ENCODE data around the gene CPPED1.
"Not testable (repeated sequence)": the region's sequence is repeated elsewhere in the genome, so short reads cannot be mapped to it uniquely, and the experiment has no call there.

CPPED1 gene

DNA sequence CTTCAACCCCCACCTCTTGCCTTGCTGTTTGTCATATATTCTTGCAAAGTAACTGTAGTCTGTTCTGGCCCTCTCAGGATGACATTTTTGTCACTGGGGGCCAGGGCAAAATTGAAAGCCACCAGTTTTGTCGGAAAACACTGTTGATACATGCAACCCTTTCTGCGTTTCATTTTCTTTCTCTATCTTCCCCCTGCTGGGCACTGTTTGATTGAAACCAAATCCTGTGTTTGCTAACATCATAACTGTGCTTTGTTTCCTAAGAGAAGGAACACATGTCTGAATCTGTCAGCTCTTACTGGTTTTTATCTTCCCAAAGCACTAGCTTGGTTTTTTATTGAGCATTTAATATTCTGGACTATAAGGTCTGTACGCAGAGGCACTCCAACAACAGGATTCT is 11.7 kb upstream of the CPPED1 start:
- no peak overlapping the region for H3K4me3 ChIP-seq
- H3K36me3 ChIP-seq (replicated peaks): no peaks in the 10 kb centered on the region
- in situ Hi-C loops (cut with MboI; ENCODE audit: low sequenced_read_pairs): no loop called here
- no peaks in the 10 kb centered on the region for H3K27me3 ChIP-seq (ENCODE audit: low read depth)
- no peaks in the 10 kb centered on the region for H3K9me3 ChIP-seq
- H3K4me1 ChIP-seq: no peaks in the 10 kb centered on the region
- no peak for DNase-seq (ENCODE audit: low spot score in 2 of 2)

DNA sequence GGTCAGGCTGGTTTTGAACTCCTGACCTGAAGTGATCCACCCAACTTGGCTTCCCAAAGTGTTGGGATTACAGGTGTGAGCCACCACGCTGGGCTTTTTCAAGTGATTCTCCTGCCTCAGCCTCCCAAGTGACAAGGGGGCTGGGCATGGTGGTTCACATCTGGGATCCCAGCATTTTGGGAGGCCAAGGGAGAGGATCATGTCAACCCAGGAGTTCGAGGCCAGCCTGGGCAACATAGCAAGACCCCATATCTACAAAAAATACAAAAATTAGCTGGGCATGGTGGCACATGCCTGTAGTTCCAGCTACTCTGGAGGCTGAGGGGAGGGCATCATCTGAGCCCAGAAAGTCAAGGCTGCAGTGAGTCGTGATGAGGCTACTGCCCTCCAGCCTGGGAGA is 10.0 kb upstream of the CPPED1 start:
- H3K4me1 ChIP-seq; in situ Hi-C loops (cut with MboI; ENCODE audit: low sequenced_read_pairs); H3K36me3 ChIP-seq (replicated peaks); DNase-seq (ENCODE audit: low spot score in 2 of 2); H3K4me3 ChIP-seq; H3K27me3 ChIP-seq (ENCODE audit: low read depth); H3K9me3 ChIP-seq: not testable (repeated sequence)

DNA sequence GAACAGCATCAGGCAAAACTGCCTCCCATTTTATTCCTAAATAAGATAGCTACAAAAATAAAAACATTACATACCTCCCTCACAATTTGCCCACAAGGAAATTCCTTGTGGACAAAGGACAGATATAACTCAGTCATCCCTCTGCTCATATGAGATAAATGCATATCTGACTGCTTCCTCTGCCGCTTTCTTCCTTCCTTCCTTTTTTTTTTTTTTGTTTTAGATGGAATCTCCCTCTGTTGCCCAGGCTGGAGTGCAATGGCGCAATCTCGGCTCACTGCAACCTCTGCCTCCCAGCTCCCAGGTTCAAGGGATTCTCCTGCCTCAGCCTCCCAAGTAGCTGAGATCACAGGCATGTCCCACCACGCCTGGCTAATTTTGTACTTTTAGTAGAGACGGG is 9.6 kb upstream of the CPPED1 start:
- H3K9me3 ChIP-seq; H3K4me1 ChIP-seq; H3K36me3 ChIP-seq (replicated peaks); in situ Hi-C loops (cut with MboI; ENCODE audit: low sequenced_read_pairs); H3K4me3 ChIP-seq; DNase-seq (ENCODE audit: low spot score in 2 of 2); H3K27me3 ChIP-seq (ENCODE audit: low read depth): not testable (repeated sequence)

DNA sequence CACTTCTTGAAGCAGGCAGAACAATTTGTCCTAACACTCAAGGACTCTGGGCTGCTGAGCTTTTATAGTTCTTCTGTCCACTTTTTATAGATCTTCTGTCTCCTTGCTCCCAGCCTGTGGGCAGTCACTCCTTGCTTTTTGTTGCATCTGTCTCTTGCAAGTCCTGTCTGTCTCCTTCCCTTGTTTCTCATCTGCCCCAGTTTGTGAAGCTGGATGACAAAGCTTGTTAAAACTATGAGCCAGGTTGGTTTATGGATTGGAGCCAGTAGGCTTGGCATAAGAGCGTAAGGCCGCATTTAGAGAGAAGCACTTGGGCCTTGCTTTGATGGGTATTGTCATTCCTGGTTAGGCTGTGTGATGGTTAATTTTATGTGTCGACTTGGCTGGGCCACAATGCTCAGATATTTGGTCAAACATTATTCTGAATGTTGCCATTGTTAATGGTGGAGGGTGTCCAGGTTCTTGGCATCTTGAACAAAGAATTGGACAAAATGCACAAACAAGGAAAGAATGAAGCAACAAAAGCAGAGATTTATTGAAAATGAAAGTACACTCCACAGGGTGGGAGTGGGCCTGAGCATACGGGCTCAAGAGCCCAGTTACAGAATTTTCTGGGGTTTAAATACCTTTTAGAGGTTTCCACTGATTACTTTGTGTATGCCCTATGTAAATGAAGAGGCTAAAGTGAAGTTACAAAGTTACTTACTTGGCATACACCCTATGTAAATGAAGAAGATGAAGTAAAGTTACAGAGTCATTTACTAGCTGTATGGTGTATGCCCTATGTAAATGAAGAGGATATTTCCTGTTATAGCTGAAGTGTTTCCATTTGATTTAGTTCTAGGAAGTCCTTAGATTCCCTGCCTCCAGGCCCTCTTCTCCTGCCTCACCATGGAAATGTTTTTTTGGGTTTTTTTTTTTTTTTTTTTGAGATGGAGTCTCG is 8.0 kb upstream of the CPPED1 start:
- in situ Hi-C loops (cut with MboI; ENCODE audit: low sequenced_read_pairs): no loop called here
- H3K27me3 ChIP-seq (ENCODE audit: low read depth): no peaks in the 10 kb centered on the region
- DNase-seq (ENCODE audit: low spot score in 2 of 2): no peak
- no peaks in the 10 kb centered on the region for H3K4me1 ChIP-seq
- no peak overlapping the region for H3K4me3 ChIP-seq
- H3K9me3 ChIP-seq: no peaks in the 10 kb centered on the region
- H3K36me3 ChIP-seq (replicated peaks): no peaks in the 10 kb centered on the region

DNA sequence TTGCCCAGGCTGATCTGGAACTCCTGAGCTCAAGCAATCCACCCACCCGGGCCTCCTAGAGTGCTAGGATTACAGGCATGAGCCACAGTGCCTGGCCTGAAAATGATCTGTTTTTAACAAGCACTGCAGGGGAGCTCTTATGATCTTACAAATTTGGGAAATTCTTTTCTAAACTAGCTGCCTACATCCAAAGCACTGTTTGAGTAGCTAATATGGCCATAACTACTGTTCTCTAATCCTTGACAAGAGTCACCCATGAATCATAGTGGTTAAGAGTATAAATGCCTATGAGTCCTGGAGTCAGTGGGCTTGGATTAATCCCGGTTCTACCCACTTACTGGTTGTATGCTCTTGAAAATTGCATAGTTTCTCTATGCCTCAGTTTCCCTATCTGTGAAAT is 1.4 kb upstream of the CPPED1 start:
- no peaks in the 10 kb centered on the region for H3K9me3 ChIP-seq
- H3K4me3 ChIP-seq: no peak overlapping the region
- no peak for DNase-seq (ENCODE audit: low spot score in 2 of 2)
- H3K27me3 ChIP-seq (ENCODE audit: low read depth): no peaks in the 10 kb centered on the region
- no peaks in the 10 kb centered on the region for H3K36me3 ChIP-seq (replicated peaks)
- in situ Hi-C loops (cut with MboI; ENCODE audit: low sequenced_read_pairs): no loop called here
- H3K4me1 ChIP-seq: no peaks in the 10 kb centered on the region

DNA sequence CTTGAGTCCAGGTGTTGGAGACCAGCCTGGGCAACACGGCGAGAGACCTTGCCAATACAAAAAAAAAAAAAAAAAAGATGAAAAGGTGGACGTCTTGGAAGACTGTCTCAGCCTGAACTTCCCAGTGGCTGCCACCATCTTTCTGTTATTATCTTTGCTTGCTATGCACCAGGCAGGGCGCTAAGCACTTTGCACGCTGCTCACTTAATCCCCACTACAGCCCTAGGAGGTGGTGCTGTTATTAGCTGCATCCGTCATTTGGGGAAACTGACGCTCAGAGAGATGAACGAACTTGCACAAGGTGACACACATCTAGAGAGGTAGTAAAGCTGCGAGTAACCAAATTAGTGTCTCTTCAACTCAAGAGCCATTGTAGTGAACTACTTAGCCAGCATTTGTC is 708 bp upstream of the CPPED1 start:
- Histone ChIP-seq H3K27me3 (ENCODE audit: low read depth) (no peaks in the 10 kb centered on the region), H3K36me3 (replicated peaks) (no peaks in the 10 kb centered on the region), H3K4me3 (no peak overlapping the region), H3K9me3 (no peaks in the 10 kb centered on the region), H3K4me1 (no peaks in the 10 kb centered on the region)
- in situ Hi-C loops (cut with MboI; ENCODE audit: low sequenced_read_pairs): no loop called here
- no peak for DNase-seq (ENCODE audit: low spot score in 2 of 2)

DNA sequence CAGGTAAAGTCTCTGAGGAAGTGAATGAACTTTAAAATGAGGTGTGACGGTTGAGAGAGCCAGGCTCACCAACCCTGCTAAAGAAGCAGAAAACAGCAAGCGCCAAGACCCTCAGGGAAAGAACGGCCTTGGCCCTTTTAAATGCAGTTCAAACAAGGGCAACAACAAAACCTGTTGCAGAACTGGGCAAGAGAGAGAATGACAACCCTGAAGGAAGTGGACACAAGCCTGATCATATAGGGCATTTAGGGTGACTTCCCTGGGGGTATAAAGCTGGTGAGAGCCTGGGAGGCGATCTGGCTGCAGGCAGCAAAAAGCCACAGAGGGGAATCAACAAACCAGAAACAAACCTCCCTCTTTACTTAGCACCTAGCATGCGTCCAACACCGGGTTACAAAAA is 1.0 kb downstream of the CPPED1 start:
- H3K36me3 ChIP-seq (replicated peaks): no peaks in the 10 kb centered on the region
- in situ Hi-C loops (cut with MboI; ENCODE audit: low sequenced_read_pairs): no loop called here
- no peaks in the 10 kb centered on the region for H3K27me3 ChIP-seq (ENCODE audit: low read depth)
- DNase-seq (ENCODE audit: low spot score in 2 of 2): no peak
- H3K4me1 ChIP-seq: no peaks in the 10 kb centered on the region
- no peak overlapping the region for H3K4me3 ChIP-seq
- H3K9me3 ChIP-seq: no peaks in the 10 kb centered on the region

DNA sequence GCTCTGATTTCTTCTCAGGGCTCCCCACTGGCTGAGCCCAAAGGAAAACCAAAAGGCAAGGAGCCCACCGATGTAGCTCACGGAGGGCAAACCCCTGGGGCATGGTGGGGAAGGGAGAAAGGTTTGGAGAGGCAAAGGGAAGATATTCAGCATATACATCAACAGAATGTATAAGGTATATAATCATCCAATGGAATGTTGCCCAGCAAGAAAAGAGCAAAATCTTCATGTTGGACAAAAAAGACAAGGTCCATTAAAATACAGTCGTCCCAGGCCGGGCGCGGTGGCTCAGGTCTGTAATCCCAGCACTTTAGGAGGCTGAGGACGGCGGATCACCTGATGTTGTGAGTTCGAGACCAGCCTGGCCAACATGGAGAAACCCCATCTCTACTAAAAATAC is 1.6 kb downstream of the CPPED1 start:
- in situ Hi-C loops (cut with MboI; ENCODE audit: low sequenced_read_pairs): no loop called here
- H3K4me3 ChIP-seq: no peak overlapping the region

DNA sequence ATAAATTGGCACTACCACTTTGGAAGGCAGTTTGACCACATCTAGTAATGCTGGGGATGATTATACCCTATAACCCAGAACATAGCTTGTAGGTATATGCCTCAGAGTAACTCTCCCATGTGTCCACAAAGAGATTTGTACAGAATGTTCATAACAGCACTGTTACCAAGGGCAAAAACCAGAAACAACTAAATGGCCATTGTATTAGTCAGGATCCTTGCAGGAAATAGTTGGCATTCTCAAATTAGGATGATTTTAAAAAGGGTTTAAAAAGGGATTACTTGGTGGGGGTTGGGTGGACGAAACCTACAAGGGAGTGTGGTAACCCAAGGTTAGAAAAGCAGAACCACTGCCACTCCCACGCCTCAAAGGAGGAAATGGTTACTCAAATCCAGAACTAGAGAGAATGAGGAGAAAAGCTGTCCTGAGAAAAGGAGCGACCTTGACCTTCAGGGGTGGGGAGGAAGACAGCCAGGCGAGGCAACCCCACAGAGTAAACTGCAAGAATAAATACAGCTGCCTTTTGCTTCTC is 2.1 kb downstream of the CPPED1 start:
- DNase-seq (ENCODE audit: low spot score in 2 of 2): no peak
- Histone ChIP-seq H3K36me3 (replicated peaks) (no peaks in the 10 kb centered on the region), H3K9me3 (no peaks in the 10 kb centered on the region), H3K4me3 (no peak overlapping the region), H3K27me3 (ENCODE audit: low read depth) (no peaks in the 10 kb centered on the region), H3K4me1 (no peaks in the 10 kb centered on the region)
- in situ Hi-C loops (cut with MboI; ENCODE audit: low sequenced_read_pairs): no loop called here

More for the DNA sequence above, 1.6 kb downstream of the CPPED1 start:
- no peaks in the 10 kb centered on the region for H3K4me1 ChIP-seq
- no peaks in the 10 kb centered on the region for H3K27me3 ChIP-seq (ENCODE audit: low read depth)
- no peak for DNase-seq (ENCODE audit: low spot score in 2 of 2)
- H3K9me3 ChIP-seq: no peaks in the 10 kb centered on the region
- H3K36me3 ChIP-seq (replicated peaks): no peaks in the 10 kb centered on the region

DNA sequence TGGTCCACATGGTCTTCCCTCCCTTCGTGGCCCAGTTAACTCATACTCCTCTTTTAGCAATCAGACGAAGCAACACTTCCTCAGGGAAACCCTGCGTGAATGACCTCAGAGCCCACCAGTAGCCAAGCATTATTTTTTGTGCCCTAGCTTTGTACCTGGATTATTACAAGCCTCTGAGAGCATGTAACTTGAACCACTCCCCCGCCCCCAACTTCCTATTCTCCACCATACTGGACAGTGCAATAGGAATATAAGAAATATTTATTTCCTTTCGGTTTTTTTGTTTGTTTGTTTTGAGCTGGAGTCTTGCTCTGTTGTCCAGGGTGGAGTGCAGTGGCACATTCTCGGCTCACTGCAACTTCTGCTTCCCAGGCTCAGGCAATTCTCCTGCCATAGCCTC is 2.9 kb downstream of the CPPED1 start:
- no peaks in the 10 kb centered on the region for H3K27me3 ChIP-seq (ENCODE audit: low read depth)
- H3K9me3 ChIP-seq: no peaks in the 10 kb centered on the region
- no peak overlapping the region for H3K4me3 ChIP-seq
- no peaks in the 10 kb centered on the region for H3K36me3 ChIP-seq (replicated peaks)
- DNase-seq (ENCODE audit: low spot score in 2 of 2): no peak
- no peaks in the 10 kb centered on the region for H3K4me1 ChIP-seq
- in situ Hi-C loops (cut with MboI; ENCODE audit: low sequenced_read_pairs): no loop called here

DNA sequence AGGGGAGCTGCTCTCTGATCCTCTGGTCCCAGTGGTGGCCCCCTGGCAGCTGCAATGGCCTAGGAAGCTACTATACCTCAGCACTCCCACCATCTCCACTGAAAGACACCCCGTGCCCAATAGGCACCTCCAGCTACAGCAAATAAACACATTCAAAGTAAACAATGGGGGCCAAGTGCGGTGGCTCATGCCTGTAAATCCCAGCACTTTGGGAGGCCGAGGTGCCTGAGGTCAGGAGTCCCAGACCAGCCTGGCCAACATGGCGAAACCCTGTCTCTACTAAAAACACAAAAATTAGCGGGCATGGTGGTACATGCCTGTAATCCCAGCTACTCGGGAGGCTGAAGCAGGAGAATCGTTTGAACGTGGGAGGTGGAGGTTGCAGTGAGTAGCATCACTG is 3.7 kb downstream of the CPPED1 start:
- H3K4me1 ChIP-seq; in situ Hi-C loops (cut with MboI; ENCODE audit: low sequenced_read_pairs); H3K9me3 ChIP-seq; DNase-seq (ENCODE audit: low spot score in 2 of 2); H3K27me3 ChIP-seq (ENCODE audit: low read depth); H3K36me3 ChIP-seq (replicated peaks); H3K4me3 ChIP-seq: not testable (repeated sequence)

DNA sequence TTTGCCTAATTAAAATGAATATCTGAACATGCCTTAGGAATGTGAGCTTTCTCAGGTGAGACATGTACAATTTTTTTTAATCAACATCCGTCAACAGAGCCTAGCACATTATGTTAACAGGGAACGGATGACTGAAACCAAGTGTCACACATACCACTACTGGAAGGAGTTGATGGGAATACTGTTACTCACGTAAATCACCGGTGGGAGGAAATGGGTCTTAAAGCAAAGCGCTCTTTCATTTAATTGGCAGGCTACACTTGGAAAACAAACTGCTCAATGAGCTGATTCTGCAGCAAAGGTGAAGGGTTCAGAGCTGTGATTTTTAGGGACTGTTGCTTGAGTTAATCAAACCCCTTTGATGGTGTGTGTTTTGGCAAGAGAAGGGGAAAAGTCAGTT is 4.8 kb downstream of the CPPED1 start:
- no peak overlapping the region for H3K4me3 ChIP-seq
- no peak for DNase-seq (ENCODE audit: low spot score in 2 of 2)
- H3K27me3 ChIP-seq (ENCODE audit: low read depth): no peaks in the 10 kb centered on the region
- H3K4me1 ChIP-seq: no peaks in the 10 kb centered on the region
- H3K36me3 ChIP-seq (replicated peaks): no peaks in the 10 kb centered on the region
- in situ Hi-C loops (cut with MboI; ENCODE audit: low sequenced_read_pairs): no loop called here
- no peaks in the 10 kb centered on the region for H3K9me3 ChIP-seq

DNA sequence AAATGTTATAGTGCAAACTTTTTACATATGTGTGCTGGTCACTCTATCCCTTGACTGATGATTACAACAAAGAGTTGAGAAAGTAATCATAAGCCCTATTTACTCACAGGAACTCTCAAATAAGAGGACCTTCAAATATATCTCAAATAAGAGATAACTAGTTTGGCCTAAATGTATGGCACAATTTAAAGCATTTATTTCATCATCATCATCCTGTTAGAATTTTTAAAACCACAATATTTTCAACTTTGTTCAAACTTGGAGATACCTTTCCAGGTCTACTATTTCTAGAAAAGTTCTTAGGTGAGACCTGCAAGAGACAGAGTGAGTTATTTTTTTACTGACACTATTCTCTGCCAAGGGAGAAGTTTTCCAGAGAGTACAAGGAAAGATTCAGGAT is 5.5 kb downstream of the CPPED1 start:
- Histone ChIP-seq H3K9me3 (no peaks in the 10 kb centered on the region), H3K4me3 (no peak overlapping the region), H3K4me1 (no peaks in the 10 kb centered on the region), H3K36me3 (replicated peaks) (no peaks in the 10 kb centered on the region), H3K27me3 (ENCODE audit: low read depth) (no peaks in the 10 kb centered on the region)
- in situ Hi-C loops (cut with MboI; ENCODE audit: low sequenced_read_pairs): no loop called here
- no peak for DNase-seq (ENCODE audit: low spot score in 2 of 2)

DNA sequence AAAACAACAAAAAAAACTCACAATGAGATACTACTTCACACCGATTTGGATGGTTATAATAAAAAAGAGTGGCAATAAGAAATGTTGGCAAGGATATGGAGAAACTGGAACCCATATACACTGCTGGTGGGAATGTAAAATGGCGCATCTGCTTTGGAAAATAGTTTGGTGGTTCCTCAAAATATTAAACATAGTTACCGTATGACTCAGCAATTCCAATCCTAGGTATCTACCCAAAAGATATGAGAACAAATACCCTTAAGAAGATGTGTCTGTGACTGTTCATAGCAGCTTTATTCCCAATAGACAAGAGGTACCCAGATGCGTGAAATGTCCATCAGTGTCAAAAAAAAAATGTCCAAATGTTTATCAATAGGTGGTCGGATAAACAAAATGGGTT is 7.2 kb downstream of the CPPED1 start:
- no peak overlapping the region for H3K4me3 ChIP-seq
- in situ Hi-C loops (cut with MboI; ENCODE audit: low sequenced_read_pairs): no loop called here
- no peaks in the 10 kb centered on the region for H3K9me3 ChIP-seq
- no peaks in the 10 kb centered on the region for H3K4me1 ChIP-seq
- no peak for DNase-seq (ENCODE audit: low spot score in 2 of 2)
- no peaks in the 10 kb centered on the region for H3K36me3 ChIP-seq (replicated peaks)
- no peaks in the 10 kb centered on the region for H3K27me3 ChIP-seq (ENCODE audit: low read depth)
